Measurements from ENCODE around the gene ARAP1.

- TF ChIP-seq CTCF (IDR thresholded peaks at IDR 0.05; ENCODE audit: low read length), result no peak
- TF ChIP-seq EZH2 (optimal IDR thresholded peaks at IDR 0.05; ENCODE audit: low read depth, low read length), result no peak
- no peak for TF ChIP-seq EZH2phosphoT487 (IDR thresholded peaks at IDR 0.05; ENCODE audit: low read length)
Observed at GRCh38 chr11:72711141-72711540, 41.1 kb downstream of the ARAP1 start.
